Neural cell (in vitro differentiated cells): ENCODE results near the gene UCMA. TPM values are rescaled to one million over a fixed set of nuclear protein-coding genes. Genes with fewer than 3 reads are reported as not detected.

Experiments
- H2AFZ ChIP-seq: fragments of 200-600, 300-800 bp; sonication (generic), shearing (Covaris generic); 2 replicates; pipeline ENCODE4 v1.6.0; 2014; ENCODE audit warnings: low read depth, mild to moderate bottlenecking, antibody characterized with exemption, low read length, moderate library complexity
- H3F3A ChIP-seq: fragments of 200-600 bp; shearing (Covaris generic); 2 replicates; pipeline ENCODE4 v1.6.1; 2016; ENCODE audit warnings: mild to moderate bottlenecking, moderate library complexity, mixed read lengths, antibody characterized with exemption, low read length; ENCODE audit not compliant: insufficient read depth, poor library complexity, severe bottlenecking
- H3K27ac ChIP-seq: fragments of 200-600, 300-800 bp; sonication (generic), shearing (Covaris generic); 2 replicates; pipeline ENCODE4 v1.5.1; 2014; ENCODE audit warnings: mild to moderate bottlenecking, low read length, moderate library complexity
- H3K27me3 ChIP-seq: fragments of 300-800, 200-600 bp; sonication (generic), shearing (Covaris generic); 2 replicates; pipeline ENCODE4 v1.6.0; 2014; ENCODE audit warnings: mild to moderate bottlenecking, low read depth, low read length, moderate library complexity; ENCODE audit not compliant: insufficient read depth
- H3K36me3 ChIP-seq: fragments of 300-800, 200-600 bp; sonication (generic), shearing (Covaris generic); 2 replicates; pipeline ENCODE4 v1.5.1; 2014; ENCODE audit warnings: mild to moderate bottlenecking, antibody characterized with exemption, low read length, moderate library complexity; ENCODE audit not compliant: insufficient read depth
- H3K4me2 ChIP-seq: fragments of 300-800, 200-600 bp; sonication (generic), shearing (Covaris generic); 2 replicates; pipeline ENCODE4 v1.6.0; 2014; ENCODE audit warnings: mild to moderate bottlenecking, low read length
- H3K4me3 ChIP-seq: fragments of 300-800, 200-600 bp; sonication (generic), shearing (Covaris generic); 2 replicates; pipeline ENCODE4 v1.5.1; 2014; ENCODE audit warnings: mild to moderate bottlenecking, low read length, moderate library complexity
- H3K79me2 ChIP-seq: fragments of 200-600 bp; shearing (Covaris generic); replicated peaks from 2 replicates; pipeline ENCODE4 v1.6.0; 2014; ENCODE audit warnings: mild to moderate bottlenecking, low read length, moderate library complexity; ENCODE audit not compliant: insufficient read depth
- H3K9ac ChIP-seq: fragments of 300-800, 200-600 bp; sonication (generic), shearing (Covaris generic); 2 replicates; pipeline ENCODE4 v1.6.1; 2016; ENCODE audit warnings: mild to moderate bottlenecking, low read length, mixed read lengths
- H3K9me2 ChIP-seq: fragments of 200-600 bp; shearing (Covaris generic); 2 replicates; pipeline ENCODE4 v1.6.1; 2016; ENCODE audit warnings: mild to moderate bottlenecking, low read length, mixed read lengths; ENCODE audit not compliant: insufficient read depth
- H3K9me3 ChIP-seq: fragments of 200-600, 300-800 bp; sonication (generic), shearing (Covaris generic); 2 replicates; pipeline ENCODE4 v1.6.1; 2016; ENCODE audit warnings: mild to moderate bottlenecking, mixed run types, low read length, moderate library complexity, mixed read lengths
- H4K20me1 ChIP-seq: fragments of 200-600 bp; shearing (Covaris generic); 2 replicates; pipeline ENCODE4 v1.6.1; 2016; ENCODE audit warnings: mild to moderate bottlenecking, mixed run types; ENCODE audit not compliant: insufficient read depth
- EP300 ChIP-seq: fragments of 450-650 bp; conservative IDR thresholded peaks from 2 replicates; pipeline ENCODE4 v1.6.1; 2014; ENCODE audit warnings: antibody characterized with exemption, mild to moderate bottlenecking, moderate library complexity; ENCODE audit not compliant: poor library complexity, severe bottlenecking
- EZH2 ChIP-seq: fragments of 200-600, 300-800 bp; shearing (Covaris generic), sonication (generic); IDR thresholded peaks from 2 replicates; pipeline ENCODE4 v1.6.1; 2014; ENCODE audit warnings: antibody characterized with exemption, low read length, borderline replicate concordance, mild to moderate bottlenecking; ENCODE audit not compliant: insufficient read depth, poor library complexity, severe bottlenecking
- MXI1 ChIP-seq: fragments of 450-650 bp; conservative IDR thresholded peaks from 2 replicates; pipeline ENCODE4 v1.6.1; 2014; ENCODE audit warnings: antibody characterized with exemption, mild to moderate bottlenecking; ENCODE audit not compliant: poor library complexity, severe bottlenecking
- RAD21 ChIP-seq: fragments of 450-650 bp; conservative IDR thresholded peaks from 2 replicates; pipeline ENCODE4 v1.6.1; 2014; ENCODE audit warnings: antibody characterized with exemption, mild to moderate bottlenecking, moderate library complexity
- SMC3 ChIP-seq: fragments of 450-650 bp; conservative IDR thresholded peaks from 2 replicates; pipeline ENCODE4 v1.6.1; 2014; ENCODE audit warnings: antibody characterized with exemption, mild to moderate bottlenecking, moderate library complexity; ENCODE audit not compliant: poor library complexity
- TAF1 ChIP-seq: IDR thresholded peaks from 2 replicates; pipeline ENCODE4 v1.6.1; 2012; ENCODE audit warnings: low read depth
- polyA plus RNA-seq: library from polyadenylated mRNA; depleted of rRNA; stranded (reverse); fragments of >200 nt; gene quantifications from 2 replicates; pipeline ENCODE4 v1.2.3, GENCODE V29; 2014
- TF ChIP-seq, protein P1 (sequence below): fragments of 450-650 bp; IDR thresholded peaks from 2 replicates; pipeline ENCODE4 v1.5.1; 2014; ENCODE audit warnings: antibody characterized with exemption, mild to moderate bottlenecking, moderate library complexity; ENCODE audit not compliant: poor library complexity, severe bottlenecking
- TF ChIP-seq, protein P2 (sequence below): IDR thresholded peaks from 2 replicates; pipeline ENCODE4 v1.6.1; 2012; ENCODE audit warnings: borderline replicate concordance

UCMA gene
- polyA plus RNA-seq, 1 donor from 2014 or later: not detected

DNA sequence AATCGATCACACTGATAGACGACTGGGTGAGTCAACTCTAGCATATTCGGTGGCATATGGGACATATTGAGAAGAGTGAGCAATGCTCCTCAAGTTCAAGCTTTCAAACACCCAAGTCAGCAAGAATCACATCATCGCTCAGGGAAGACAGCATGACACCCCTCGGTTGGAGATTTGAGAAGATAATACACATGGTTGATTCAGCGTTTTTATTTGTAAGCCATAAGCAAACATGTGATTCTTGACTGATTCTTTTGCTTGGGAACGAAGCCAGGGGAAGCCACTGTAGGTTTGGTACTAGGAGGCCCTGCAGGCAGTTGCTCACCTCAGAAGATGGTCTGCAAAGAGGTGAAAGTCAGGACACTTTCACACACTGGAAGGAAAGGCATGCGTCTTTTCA, 12.6 kb downstream of the UCMA start:
- Histone ChIP-seq H4K20me1 (no peaks in the 10 kb centered on the region), H3K4me2 (no peak overlapping the region), H3K9ac (no peak overlapping the region), H3K27ac (no peak overlapping the region), H3K36me3 (no peaks in the 10 kb centered on the region), H3F3A (no peaks in the 10 kb centered on the region), H3K79me2 (no peaks in the 10 kb centered on the region), H3K27me3 (no peaks in the 10 kb centered on the region), H3K4me3 (no peak overlapping the region), H3K9me2 (no peaks in the 10 kb centered on the region), H2AFZ (no peak overlapping the region), H3K9me3 (no peaks in the 10 kb centered on the region)
- TF ChIP-seq TAF1 (no peak), EZH2 (no peak), MXI1 (no peak), EP300 (no peak), RAD21 (no peak)
- TF ChIP-seq, protein P1, sequence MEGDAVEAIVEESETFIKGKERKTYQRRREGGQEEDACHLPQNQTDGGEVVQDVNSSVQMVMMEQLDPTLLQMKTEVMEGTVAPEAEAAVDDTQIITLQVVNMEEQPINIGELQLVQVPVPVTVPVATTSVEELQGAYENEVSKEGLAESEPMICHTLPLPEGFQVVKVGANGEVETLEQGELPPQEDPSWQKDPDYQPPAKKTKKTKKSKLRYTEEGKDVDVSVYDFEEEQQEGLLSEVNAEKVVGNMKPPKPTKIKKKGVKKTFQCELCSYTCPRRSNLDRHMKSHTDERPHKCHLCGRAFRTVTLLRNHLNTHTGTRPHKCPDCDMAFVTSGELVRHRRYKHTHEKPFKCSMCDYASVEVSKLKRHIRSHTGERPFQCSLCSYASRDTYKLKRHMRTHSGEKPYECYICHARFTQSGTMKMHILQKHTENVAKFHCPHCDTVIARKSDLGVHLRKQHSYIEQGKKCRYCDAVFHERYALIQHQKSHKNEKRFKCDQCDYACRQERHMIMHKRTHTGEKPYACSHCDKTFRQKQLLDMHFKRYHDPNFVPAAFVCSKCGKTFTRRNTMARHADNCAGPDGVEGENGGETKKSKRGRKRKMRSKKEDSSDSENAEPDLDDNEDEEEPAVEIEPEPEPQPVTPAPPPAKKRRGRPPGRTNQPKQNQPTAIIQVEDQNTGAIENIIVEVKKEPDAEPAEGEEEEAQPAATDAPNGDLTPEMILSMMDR: no peak
- TF ChIP-seq, protein P2, sequence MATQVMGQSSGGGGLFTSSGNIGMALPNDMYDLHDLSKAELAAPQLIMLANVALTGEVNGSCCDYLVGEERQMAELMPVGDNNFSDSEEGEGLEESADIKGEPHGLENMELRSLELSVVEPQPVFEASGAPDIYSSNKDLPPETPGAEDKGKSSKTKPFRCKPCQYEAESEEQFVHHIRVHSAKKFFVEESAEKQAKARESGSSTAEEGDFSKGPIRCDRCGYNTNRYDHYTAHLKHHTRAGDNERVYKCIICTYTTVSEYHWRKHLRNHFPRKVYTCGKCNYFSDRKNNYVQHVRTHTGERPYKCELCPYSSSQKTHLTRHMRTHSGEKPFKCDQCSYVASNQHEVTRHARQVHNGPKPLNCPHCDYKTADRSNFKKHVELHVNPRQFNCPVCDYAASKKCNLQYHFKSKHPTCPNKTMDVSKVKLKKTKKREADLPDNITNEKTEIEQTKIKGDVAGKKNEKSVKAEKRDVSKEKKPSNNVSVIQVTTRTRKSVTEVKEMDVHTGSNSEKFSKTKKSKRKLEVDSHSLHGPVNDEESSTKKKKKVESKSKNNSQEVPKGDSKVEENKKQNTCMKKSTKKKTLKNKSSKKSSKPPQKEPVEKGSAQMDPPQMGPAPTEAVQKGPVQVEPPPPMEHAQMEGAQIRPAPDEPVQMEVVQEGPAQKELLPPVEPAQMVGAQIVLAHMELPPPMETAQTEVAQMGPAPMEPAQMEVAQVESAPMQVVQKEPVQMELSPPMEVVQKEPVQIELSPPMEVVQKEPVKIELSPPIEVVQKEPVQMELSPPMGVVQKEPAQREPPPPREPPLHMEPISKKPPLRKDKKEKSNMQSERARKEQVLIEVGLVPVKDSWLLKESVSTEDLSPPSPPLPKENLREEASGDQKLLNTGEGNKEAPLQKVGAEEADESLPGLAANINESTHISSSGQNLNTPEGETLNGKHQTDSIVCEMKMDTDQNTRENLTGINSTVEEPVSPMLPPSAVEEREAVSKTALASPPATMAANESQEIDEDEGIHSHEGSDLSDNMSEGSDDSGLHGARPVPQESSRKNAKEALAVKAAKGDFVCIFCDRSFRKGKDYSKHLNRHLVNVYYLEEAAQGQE: no peak

DNA sequence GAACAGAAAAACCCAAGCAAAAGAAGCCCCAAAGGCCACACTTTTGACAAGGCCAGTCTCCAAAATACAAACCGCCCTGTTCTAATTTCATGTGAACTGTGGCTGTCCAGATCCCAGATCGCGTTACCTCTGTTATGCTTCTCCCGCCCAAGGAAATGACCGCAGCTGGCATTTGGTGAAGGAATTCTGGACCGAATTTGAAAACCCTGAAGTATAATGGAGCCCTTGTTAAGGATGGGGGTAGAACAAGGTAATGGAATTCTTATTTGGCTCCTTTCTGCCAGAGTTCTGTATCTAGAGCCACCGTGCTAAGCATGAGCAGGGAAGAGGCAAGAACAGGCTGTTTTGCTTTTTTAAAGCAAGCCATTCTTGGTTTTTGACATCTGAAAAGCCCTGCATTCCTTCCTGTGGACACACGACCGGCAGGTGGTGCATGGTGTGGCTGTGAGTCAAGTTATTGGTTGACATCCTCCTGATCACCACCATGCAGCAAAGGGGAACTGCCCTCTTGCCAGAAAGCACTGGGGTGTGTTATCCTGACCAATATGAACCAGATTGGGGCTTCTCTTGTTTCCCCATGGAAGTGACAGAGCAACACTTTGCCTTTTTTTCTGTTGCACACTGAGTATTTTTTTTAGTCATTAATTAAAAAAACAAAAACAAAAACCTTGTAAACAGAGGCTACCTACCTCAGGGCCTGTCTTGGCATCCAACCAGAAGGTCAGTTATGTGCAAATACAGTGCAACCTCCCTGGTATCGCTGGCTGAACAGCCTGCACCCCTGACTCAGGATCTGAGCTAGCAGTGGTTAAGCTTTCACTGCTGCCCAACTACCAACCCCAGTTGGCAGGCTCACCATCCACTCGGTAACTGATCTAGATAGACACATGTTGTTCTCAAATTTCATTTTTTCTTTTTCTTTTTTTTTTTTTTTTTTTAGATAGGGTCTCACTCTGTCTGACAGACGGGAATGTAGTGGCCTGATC, 14.2 kb downstream of the UCMA start:
- H3K9ac ChIP-seq: no peak overlapping the region
- H3K79me2 ChIP-seq: no peaks in the 10 kb centered on the region
- TF ChIP-seq SMC3: no peak
- no peak for TF ChIP-seq TAF1
- no peak overlapping the region for H3K4me2 ChIP-seq
- no peak overlapping the region for H3K4me3 ChIP-seq
- no peaks in the 10 kb centered on the region for H3K27me3 ChIP-seq
- no peaks in the 10 kb centered on the region for H3K36me3 ChIP-seq
- no peaks in the 10 kb centered on the region for H3F3A ChIP-seq
- no peak overlapping the region for H3K27ac ChIP-seq
- no peaks in the 10 kb centered on the region for H3K9me3 ChIP-seq
- H2AFZ ChIP-seq: no peak overlapping the region
- no peaks in the 10 kb centered on the region for H4K20me1 ChIP-seq
- no peaks in the 10 kb centered on the region for H3K9me2 ChIP-seq
